HEK293T (cell line): ENCODE measurements around the gene RNF25.
A peak's percentile ranks its signal among the peaks of the same experiment; 100 is the strongest.

Experiments
- CTCF ChIA-PET: fragments of 350-600 bp; formaldehyde crosslinking; extraction: SDS; loops from one replicate; lab custom pipeline; 2021; ENCODE audit warnings: antibody characterized with exemption, inconsistent platforms; lab: Yijun Ruan, JAX
- POLR2A ChIA-PET: fragments of 350-600 bp; formaldehyde crosslinking; extraction: SDS; loops from one replicate; lab custom pipeline; 2020; ENCODE audit warnings: antibody characterized with exemption, inconsistent platforms; lab: Yijun Ruan, JAX
- DNase-seq: peaks from one replicate; pipeline ENCODE4 v3.0.0; 2012; ENCODE audit warnings: mixed read lengths; ENCODE audit errors: extremely low spot score
- ARNT ChIP-seq: fragments of 450-650 bp; IDR thresholded peaks from 2 replicates; pipeline ENCODE4 v1.6.1; 2017; ENCODE audit warnings: mild to moderate bottlenecking
- BHLHE40 ChIP-seq: fragments of 450-650 bp; IDR thresholded peaks from 2 replicates; pipeline ENCODE4 v1.6.1; 2016; ENCODE audit warnings: mild to moderate bottlenecking, moderate library complexity, borderline replicate concordance
- CTBP1 ChIP-seq: fragments of 450-650 bp; IDR thresholded peaks from 2 replicates; pipeline ENCODE4 v1.6.1; 2016; ENCODE audit warnings: borderline replicate concordance
- ELF4 ChIP-seq: fragments of 450-650 bp; IDR thresholded peaks from 2 replicates; pipeline ENCODE4 v1.6.1; 2017; ENCODE audit warnings: antibody characterized with exemption
- FOXA1 ChIP-seq: fragments of 450-650 bp; IDR thresholded peaks from 2 replicates; pipeline ENCODE4 v1.6.1; 2016; ENCODE audit warnings: mild to moderate bottlenecking
- FOXK2 ChIP-seq: fragments of 450-650 bp; IDR thresholded peaks from 2 replicates; pipeline ENCODE4 v1.6.1; 2016; ENCODE audit warnings: mild to moderate bottlenecking
- FOXM1 ChIP-seq: fragments of 450-650 bp; IDR thresholded peaks from 2 replicates; pipeline ENCODE4 v1.6.1; 2017; ENCODE audit warnings: mild to moderate bottlenecking, borderline replicate concordance
- HDGF ChIP-seq: fragments of 450-650 bp; IDR thresholded peaks from 2 replicates; pipeline ENCODE4 v1.6.1; 2017; ENCODE audit warnings: antibody characterized with exemption, borderline replicate concordance
- L3MBTL2 ChIP-seq: fragments of 450-650 bp; conservative IDR thresholded peaks from 2 replicates; pipeline ENCODE4 v1.6.1; 2016; ENCODE audit warnings: mild to moderate bottlenecking
- LEF1 ChIP-seq: fragments of 450-650 bp; IDR thresholded peaks from 2 replicates; pipeline ENCODE4 v1.6.1; 2017; ENCODE audit warnings: mild to moderate bottlenecking, borderline replicate concordance
- NFRKB ChIP-seq: fragments of 450-650 bp; IDR thresholded peaks from 2 replicates; pipeline ENCODE4 v1.6.1; 2016; ENCODE audit warnings: mild to moderate bottlenecking, moderate library complexity
- PKNOX1 ChIP-seq: fragments of 450-650 bp; IDR thresholded peaks from 2 replicates; pipeline ENCODE4 v1.6.1; 2016
- SP1 ChIP-seq: fragments of 450-650 bp; IDR thresholded peaks from 2 replicates; pipeline ENCODE4 v1.6.1; 2017
- SUZ12 ChIP-seq: fragments of 450-650 bp; IDR thresholded peaks from 2 replicates; pipeline ENCODE4 v1.6.1; 2016; ENCODE audit warnings: mild to moderate bottlenecking
- TARDBP ChIP-seq: fragments of 450-650 bp; IDR thresholded peaks from 2 replicates; pipeline ENCODE4 v1.6.1; 2016
- ZNF384 ChIP-seq: fragments of 450-650 bp; IDR thresholded peaks from 2 replicates; pipeline ENCODE4 v1.6.1; 2016

RNF25 gene, protein sequence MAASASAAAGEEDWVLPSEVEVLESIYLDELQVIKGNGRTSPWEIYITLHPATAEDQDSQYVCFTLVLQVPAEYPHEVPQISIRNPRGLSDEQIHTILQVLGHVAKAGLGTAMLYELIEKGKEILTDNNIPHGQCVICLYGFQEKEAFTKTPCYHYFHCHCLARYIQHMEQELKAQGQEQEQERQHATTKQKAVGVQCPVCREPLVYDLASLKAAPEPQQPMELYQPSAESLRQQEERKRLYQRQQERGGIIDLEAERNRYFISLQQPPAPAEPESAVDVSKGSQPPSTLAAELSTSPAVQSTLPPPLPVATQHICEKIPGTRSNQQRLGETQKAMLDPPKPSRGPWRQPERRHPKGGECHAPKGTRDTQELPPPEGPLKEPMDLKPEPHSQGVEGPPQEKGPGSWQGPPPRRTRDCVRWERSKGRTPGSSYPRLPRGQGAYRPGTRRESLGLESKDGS

DNA sequence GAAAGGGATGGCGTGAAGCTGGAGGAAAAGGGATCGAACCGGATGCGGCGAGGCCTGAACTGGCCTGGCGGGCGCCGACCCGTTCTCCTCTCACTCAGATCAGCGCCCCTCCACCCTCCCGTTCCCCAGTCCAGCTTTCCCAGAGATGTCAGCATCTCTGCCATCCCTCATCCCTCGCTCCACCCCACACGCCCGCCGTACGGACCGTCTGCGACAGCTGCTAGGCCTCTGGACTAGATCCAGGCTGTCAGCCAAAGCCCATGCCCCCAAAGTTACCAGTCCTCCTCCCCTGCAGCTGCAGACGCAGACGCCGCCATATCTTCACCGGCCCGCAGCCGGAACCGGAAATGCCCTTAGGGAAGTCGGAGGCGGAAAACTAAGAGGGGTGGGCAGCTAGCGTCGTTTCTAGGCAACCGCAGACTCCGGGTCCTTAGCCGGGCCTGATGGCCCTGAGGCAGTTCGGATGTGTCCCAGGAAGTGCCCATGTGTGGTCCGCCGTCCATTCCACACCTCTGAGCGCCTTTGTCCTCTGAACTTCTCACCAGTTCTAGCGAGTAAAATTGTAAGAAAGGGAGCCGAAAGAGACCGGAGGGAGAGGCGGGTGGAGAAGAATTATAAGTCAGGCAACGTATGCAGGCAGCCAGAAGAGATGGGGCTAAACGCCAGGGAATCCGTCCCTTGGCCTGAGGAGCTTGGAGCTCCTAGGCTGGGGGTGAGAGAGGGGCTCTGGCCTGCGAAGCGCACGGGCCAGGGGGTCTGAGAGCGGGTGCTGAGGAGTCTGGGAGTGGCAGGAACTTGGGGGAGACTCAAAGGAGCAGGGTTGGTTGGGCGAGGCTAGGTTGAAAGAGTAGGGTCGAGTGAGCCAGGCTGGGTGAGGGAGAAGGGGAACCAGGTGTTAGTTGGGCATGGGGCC, at the start of gene RNF25, which contains the start of gene STK36:
RNF25 (minus strand) TSS at position 349 of the 913 bp plus-strand sequence; CDS start at position 317, 32 bp downstream.
STK36 (plus strand) TSS at position 433 of the 913 bp plus-strand sequence. CDS start 744 bp downstream, outside the sequence.
- peak; percentile 35; the same call in 1 of the 2 replicates for TF ChIP-seq PKNOX1
- peak; percentile 44; the same call in 1 of the 2 replicates for TF ChIP-seq ELF4
- no peak for TF ChIP-seq ARNT
- TF ChIP-seq CTBP1: no peak
- CTCF ChIA-PET: interaction anchor here (0.5 to 1.7 kb wide), 6 partner anchors 12 to 176 kb away, joined by 3 to 7 read pairs (median 4); partner anchors contain the start of genes BCS1L and ZNF142
- POLR2A ChIA-PET: interaction anchor here (0.9 to 4.1 kb wide), 7 partner anchors 9 to 64 kb away, joined by 3 to 39 read pairs (median 3); partner anchors contain the start of genes BCS1L, PLCD4 and ZNF142
- DNase-seq: peak; percentile 94

DNA sequence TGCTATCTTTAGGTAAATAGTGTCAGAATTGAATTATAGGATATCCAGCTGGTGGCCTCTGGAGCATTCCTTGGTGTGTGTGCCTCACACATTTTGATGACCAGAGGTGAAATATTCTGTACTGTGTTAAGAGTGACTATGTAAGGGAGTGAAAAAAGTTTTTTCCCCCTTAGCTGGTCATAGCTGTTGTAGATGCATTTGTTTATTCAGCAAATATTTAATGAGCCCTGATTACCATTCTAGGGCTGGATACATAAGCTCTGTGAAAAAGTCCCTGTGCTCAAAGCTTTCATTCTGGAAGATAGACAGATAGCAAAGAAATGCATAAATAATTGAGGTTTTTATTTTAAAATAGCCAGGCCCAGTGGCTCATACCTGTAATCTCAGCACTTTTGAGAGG, 49.7 kb upstream of the RNF25 start:
- DNase-seq: no peak
- ChIA-PET POLR2A (interaction anchor here (2.4 kb wide), 1 partner anchor 11 kb away, joined by 11 read pairs; the partner anchor contains the start of gene TTLL4), CTCF (interaction anchor here (0.6 to 1.0 kb wide), 5 partner anchors 11 to 160 kb away, joined by 3 to 8 read pairs (median 3); partner anchors contain the start of gene TTLL4)
- TF ChIP-seq FOXK2 (no peak), NFRKB (no peak), ZNF384 (no peak), CTBP1 (no peak), ARNT (no peak), L3MBTL2 (no peak), ELF4 (no peak), SUZ12 (no peak), SP1 (no peak)

GRCh38 chr2:218720048-218721041, 48.5 kb upstream of the RNF25 start:
- DNase-seq: no peak
- ChIA-PET POLR2A (interaction anchor here (2.4 kb wide), 1 partner anchor 10 kb away, joined by 11 read pairs; the partner anchor contains the start of gene TTLL4), CTCF (interaction anchor here (0.8 kb wide), 1 partner anchor 127 kb away, joined by 3 read pairs; no protein-coding TSS in a partner anchor)
- TF ChIP-seq ARNT (no peak), HDGF (no peak)

DNA sequence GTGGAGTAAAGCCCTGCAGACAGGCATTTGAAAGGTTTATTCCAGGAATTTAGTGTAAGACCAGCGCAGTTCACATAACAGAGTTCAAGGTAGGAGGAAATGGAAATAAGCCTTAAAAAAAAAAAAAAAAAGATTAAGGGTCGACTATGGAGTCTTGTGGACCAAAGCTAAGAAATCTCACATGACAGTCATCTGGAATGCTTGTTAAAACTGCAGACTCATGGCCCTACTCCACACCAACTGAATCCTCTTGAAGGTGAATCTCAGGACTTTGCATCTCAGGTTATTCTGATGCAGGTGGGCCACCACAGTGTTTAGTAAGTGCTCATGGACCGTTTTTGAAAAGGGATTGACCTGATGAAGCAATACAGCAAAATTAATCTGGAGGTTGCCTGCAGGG, 47.7 kb upstream of the RNF25 start:
- POLR2A ChIA-PET: no interaction called here
- TF ChIP-seq FOXA1: no peak
- no peak for TF ChIP-seq SUZ12
- TF ChIP-seq TARDBP: no peak
- TF ChIP-seq FOXM1: no peak
- no peak for TF ChIP-seq HDGF
- no peak for TF ChIP-seq ZNF384
- CTCF ChIA-PET: interaction anchor here (1.0 kb wide), 1 partner anchor 9 kb away, joined by 3 read pairs; no protein-coding TSS in a partner anchor
- DNase-seq: no peak

DNA sequence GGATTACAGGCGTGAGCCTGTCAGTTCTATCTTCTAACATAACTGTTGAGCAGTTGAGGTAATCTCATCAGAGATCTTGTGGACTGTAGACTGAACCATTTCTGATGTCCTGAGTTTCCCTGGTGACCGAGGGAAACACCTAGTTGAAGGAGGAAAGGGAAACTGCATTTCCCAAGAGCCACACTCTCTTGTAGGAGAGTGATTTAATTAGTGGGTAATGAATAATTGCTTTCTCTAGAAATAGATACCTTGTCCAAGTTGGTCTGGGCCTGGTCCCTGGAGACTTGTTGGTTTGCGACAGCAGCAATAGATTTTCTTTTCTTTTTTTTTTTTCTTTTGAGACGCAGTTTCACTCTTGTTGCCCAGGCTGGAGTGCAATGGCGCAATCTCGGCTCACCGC, 46.3 kb upstream of the RNF25 start:
- TF ChIP-seq NFRKB (no peak), LEF1 (no peak), CTBP1 (no peak), FOXA1 (no peak), TARDBP (no peak)
- POLR2A ChIA-PET: no interaction called here
- DNase-seq: no peak
- CTCF ChIA-PET: no interaction called here

DNA sequence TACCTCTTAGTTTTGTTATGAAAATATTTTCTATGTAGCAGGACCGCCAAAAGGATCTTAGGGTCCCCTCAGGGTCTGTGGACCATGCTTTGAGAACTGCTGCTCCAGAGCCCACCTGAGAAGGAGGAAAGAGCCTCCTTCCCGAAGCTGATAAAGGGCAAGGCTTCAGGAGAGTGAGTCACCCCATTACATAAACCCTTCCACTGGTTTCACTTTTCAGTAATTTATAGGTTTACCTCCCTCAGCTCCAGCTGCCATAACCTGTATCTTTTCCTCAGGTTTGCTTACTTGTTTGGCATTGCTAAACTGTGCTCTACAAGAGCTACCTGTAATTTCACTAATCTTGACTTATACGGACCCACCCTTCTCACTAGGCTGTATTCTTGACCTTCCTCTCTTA, 45.5 kb upstream of the RNF25 start:
- ChIA-PET CTCF (interaction anchor here (1.3 kb wide), 1 partner anchor 130 kb away, joined by 4 read pairs; no protein-coding TSS in a partner anchor), POLR2A (interaction anchor here (0.8 kb wide), 1 partner anchor 192 kb away, joined by 3 read pairs; no protein-coding TSS in a partner anchor)
- no peak for DNase-seq
- no peak for TF ChIP-seq ARNT
- no peak for TF ChIP-seq FOXK2
- no peak for TF ChIP-seq TARDBP
- TF ChIP-seq NFRKB: no peak
- no peak for TF ChIP-seq BHLHE40
- TF ChIP-seq SUZ12: no peak
- TF ChIP-seq ZNF384: no peak
- TF ChIP-seq SP1: no peak
- TF ChIP-seq PKNOX1: no peak
- TF ChIP-seq LEF1: no peak
- no peak for TF ChIP-seq CTBP1
- no peak for TF ChIP-seq HDGF
- TF ChIP-seq FOXA1: no peak
- TF ChIP-seq L3MBTL2: no peak
- TF ChIP-seq ELF4: no peak
- no peak for TF ChIP-seq FOXM1
